A549 (cell line): ENCODE measurements around the gene ZBTB16. TPM values are rescaled to one million over a fixed set of nuclear protein-coding genes. Genes with fewer than 3 reads are reported as not detected.

ENCODE experiments used
- ATAC-seq, 2 experiments: fragments of 200-7000 bp in 1 of 2; fragments of >200 bp in 1 of 2; cut with Nextera tagmentation in 1 of 2; cut with Tn5 transposase in 1 of 2; 3 replicates each; pipeline versions ENCODE4 v1.8.0 to v1.9.1; 2018 to 2020; ENCODE audit warnings: mild to moderate bottlenecking in 1 of 2, moderate library complexity in 1 of 2
- CTCF ChIA-PET: fragments of 300-600 bp; sonication (Branson Sonifier 250); formaldehyde crosslinking; extraction: SDS; loops from one replicate; lab custom pipeline; 2021; ENCODE audit warnings: antibody characterized with exemption, inconsistent platforms; lab: Yijun Ruan, JAX
- POLR2A ChIA-PET: fragments of 350-600 bp; formaldehyde crosslinking; extraction: SDS; loops from one replicate; lab custom pipeline; 2021; ENCODE audit warnings: antibody characterized with exemption, inconsistent platforms; lab: Yijun Ruan, JAX
- DNase-seq, 2 experiments: peaks; one replicate each; pipeline versions ENCODE4 v3.0.0 to v3.0.0-alpha.2; 2011 to 2016; ENCODE audit warnings: low read depth in 1 of 2, low spot score in 1 of 2
- FAIRE-seq: peaks from 2 replicates; lab custom pipeline; 2011; peaks lifted over from hg19 to GRCh38; lab: Jason Lieb, UNC
- H3K27ac ChIP-seq, 2 experiments: fragments of >200 bp; sonication (Bioruptor Twin); formaldehyde crosslinking; 3 replicates each; pipeline ENCODE4 v1.5.1; 2016 to 2017
- H3K4me1 ChIP-seq: fragments of >200 bp; sonication (Bioruptor Twin); formaldehyde crosslinking; 3 replicates; pipeline ENCODE4 v1.6.1; 2016
- H3K4me2 ChIP-seq: fragments of >200 bp; sonication (Bioruptor Twin); formaldehyde crosslinking; 3 replicates; pipeline ENCODE4 v1.6.1; 2016
- H3K4me3 ChIP-seq: fragments of >200 bp; sonication (Bioruptor Twin); formaldehyde crosslinking; 3 replicates; pipeline ENCODE4 v1.5.1; 2016
- H3K9me3 ChIP-seq: fragments of >200 bp; sonication (Bioruptor Twin); formaldehyde crosslinking; 3 replicates; pipeline ENCODE4 v1.6.1; 2016
- BCL3 ChIP-seq: fragments of >200 bp; sonication (Bioruptor Twin); formaldehyde crosslinking; IDR thresholded peaks from 3 replicates; pipeline ENCODE4 v1.6.1; 2016
- CEBPB ChIP-seq, 2 experiments: fragments of >200 bp in 1 of 2; sonication (Bioruptor Twin) in 1 of 2; formaldehyde crosslinking in 1 of 2; IDR thresholded peaks; 2 replicates each; pipeline ENCODE4 v1.6.1; 2012 to 2016
- FOSB ChIP-seq: fragments of 250-450 bp; sonication (Bioruptor Pico); IDR thresholded peaks from 2 replicates; pipeline ENCODE4 v1.5.0; 2020; ENCODE audit warnings: mild to moderate bottlenecking, moderate library complexity
- HOXB5 ChIP-seq: fragments of 250-450 bp; sonication (Bioruptor Pico); IDR thresholded peaks from 2 replicates; pipeline ENCODE4 v1.5.0; 2020; ENCODE audit warnings: mild to moderate bottlenecking, moderate library complexity
- JUNB ChIP-seq: fragments of >200 bp; sonication (Bioruptor Twin); formaldehyde crosslinking; IDR thresholded peaks from 2 replicates; pipeline ENCODE4 v1.6.1; 2016
- MAX ChIP-seq: IDR thresholded peaks from 2 replicates; pipeline ENCODE4 v1.6.1; 2012
- MAZ ChIP-seq: fragments of 150-350 bp; IDR thresholded peaks from 2 replicates; pipeline ENCODE4 v1.6.1; 2014; ENCODE audit warnings: antibody characterized with exemption, low read depth, low read length, borderline replicate concordance
- RAD21 ChIP-seq, 2 experiments: fragments of >200 bp in 1 of 2; sonication (Bioruptor Twin) in 1 of 2; formaldehyde crosslinking in 1 of 2; IDR thresholded peaks in 1 of 2; conservative IDR thresholded peaks in 1 of 2; 2 replicates in 1 of 2; 3 replicates in 1 of 2; pipeline ENCODE4 v1.6.1; 2012 to 2018; ENCODE audit warnings: inconsistent platforms in 1 of 2
- RCOR1 ChIP-seq: fragments of 150-350 bp; IDR thresholded peaks from 2 replicates; pipeline ENCODE4 v1.6.1; 2014; ENCODE audit warnings: antibody characterized with exemption, low read length, low read depth
- SREBF2 ChIP-seq: fragments of 450-650 bp; IDR thresholded peaks from 2 replicates; pipeline ENCODE4 v1.6.1; 2014; ENCODE audit warnings: mild to moderate bottlenecking, moderate library complexity
- TP53 ChIP-seq: fragments of 250-450 bp; sonication (Bioruptor Pico); IDR thresholded peaks from 2 replicates; pipeline ENCODE4 v1.5.0; 2021; ENCODE audit warnings: mild to moderate bottlenecking, moderate library complexity
- WGBS: methylation state at CpG from one replicate; pipeline ENCODE4 v1.1.6; 2017; ENCODE audit errors: missing lambda C conversion rate; 5-methylcytosine and 5-hydroxymethylcytosine counted together
- polyA plus RNA-seq, 4 experiments: library from polyadenylated mRNA; depleted of rRNA in 3 of 4; stranded (reverse); fragments of >200 nt; fragmentation: RNase III in 1 of 4; extraction: RNeasy Plus Mini Kit Qiagen cat#74134 plus additional on column Dnase treatment in 1 of 4; gene quantifications; 2 replicates in 3 of 4; 3 replicates in 1 of 4; pipeline ENCODE4 v1.2.3, GENCODE V29; 2011 to 2017
- TF ChIP-seq, protein P1 (sequence below): fragments of 200-600 bp; sonication (generic); IDR thresholded peaks from 2 replicates; pipeline ENCODE4 v1.6.1; 2016; ENCODE audit warnings: antibody characterized with exemption, mild to moderate bottlenecking, moderate library complexity
- TF ChIP-seq, protein P2 (sequence below): fragments of 450-650 bp; IDR thresholded peaks from 2 replicates; pipeline ENCODE4 v1.6.1; 2014; ENCODE audit warnings: antibody characterized with exemption
- TF ChIP-seq, protein P3 (sequence below): fragments of >200 bp; sonication (Bioruptor Twin); formaldehyde crosslinking; IDR thresholded peaks from 2 replicates; pipeline ENCODE4 v1.6.1; 2016
- TF ChIP-seq, protein P4 (sequence below): fragments of 250-450 bp; sonication (Bioruptor Pico); IDR thresholded peaks from 2 replicates; pipeline ENCODE4 v1.5.0; 2021; ENCODE audit warnings: mild to moderate bottlenecking, moderate library complexity, borderline replicate concordance

ZBTB16 gene
- polyA plus RNA-seq, 2 of the 4 experiments (the other 2 are of a cell fraction), result not detected

DNA sequence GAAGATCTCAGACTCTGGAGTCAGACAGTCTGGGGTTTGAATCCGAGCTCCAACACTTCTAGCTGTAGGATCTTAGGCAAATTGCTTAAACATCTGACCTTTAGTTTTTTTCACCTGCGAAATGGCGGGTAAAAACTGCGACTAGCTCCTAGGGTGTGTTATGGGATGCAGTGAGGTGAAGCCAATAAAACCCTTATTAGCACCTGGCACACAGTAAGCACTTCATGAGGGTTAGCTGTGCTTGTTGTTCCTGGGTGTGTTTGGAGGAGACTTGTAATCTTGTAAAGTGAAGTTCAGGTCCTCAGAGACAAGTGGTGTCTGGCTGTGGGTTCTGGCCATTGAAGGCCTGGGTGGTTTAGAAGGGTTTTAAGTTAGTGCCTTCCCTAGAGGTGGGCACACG lies 68.9 kb downstream of the ZBTB16 start (continued):
- TF ChIP-seq, protein P1, sequence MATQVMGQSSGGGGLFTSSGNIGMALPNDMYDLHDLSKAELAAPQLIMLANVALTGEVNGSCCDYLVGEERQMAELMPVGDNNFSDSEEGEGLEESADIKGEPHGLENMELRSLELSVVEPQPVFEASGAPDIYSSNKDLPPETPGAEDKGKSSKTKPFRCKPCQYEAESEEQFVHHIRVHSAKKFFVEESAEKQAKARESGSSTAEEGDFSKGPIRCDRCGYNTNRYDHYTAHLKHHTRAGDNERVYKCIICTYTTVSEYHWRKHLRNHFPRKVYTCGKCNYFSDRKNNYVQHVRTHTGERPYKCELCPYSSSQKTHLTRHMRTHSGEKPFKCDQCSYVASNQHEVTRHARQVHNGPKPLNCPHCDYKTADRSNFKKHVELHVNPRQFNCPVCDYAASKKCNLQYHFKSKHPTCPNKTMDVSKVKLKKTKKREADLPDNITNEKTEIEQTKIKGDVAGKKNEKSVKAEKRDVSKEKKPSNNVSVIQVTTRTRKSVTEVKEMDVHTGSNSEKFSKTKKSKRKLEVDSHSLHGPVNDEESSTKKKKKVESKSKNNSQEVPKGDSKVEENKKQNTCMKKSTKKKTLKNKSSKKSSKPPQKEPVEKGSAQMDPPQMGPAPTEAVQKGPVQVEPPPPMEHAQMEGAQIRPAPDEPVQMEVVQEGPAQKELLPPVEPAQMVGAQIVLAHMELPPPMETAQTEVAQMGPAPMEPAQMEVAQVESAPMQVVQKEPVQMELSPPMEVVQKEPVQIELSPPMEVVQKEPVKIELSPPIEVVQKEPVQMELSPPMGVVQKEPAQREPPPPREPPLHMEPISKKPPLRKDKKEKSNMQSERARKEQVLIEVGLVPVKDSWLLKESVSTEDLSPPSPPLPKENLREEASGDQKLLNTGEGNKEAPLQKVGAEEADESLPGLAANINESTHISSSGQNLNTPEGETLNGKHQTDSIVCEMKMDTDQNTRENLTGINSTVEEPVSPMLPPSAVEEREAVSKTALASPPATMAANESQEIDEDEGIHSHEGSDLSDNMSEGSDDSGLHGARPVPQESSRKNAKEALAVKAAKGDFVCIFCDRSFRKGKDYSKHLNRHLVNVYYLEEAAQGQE, result no peak
- TF ChIP-seq, protein P2, sequence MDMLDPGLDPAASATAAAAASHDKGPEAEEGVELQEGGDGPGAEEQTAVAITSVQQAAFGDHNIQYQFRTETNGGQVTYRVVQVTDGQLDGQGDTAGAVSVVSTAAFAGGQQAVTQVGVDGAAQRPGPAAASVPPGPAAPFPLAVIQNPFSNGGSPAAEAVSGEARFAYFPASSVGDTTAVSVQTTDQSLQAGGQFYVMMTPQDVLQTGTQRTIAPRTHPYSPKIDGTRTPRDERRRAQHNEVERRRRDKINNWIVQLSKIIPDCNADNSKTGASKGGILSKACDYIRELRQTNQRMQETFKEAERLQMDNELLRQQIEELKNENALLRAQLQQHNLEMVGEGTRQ, result no peak
- TF ChIP-seq, protein P3, sequence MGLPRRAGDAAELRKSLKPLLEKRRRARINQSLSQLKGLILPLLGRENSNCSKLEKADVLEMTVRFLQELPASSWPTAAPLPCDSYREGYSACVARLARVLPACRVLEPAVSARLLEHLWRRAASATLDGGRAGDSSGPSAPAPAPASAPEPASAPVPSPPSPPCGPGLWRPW, result no peak
- TF ChIP-seq, protein P4, sequence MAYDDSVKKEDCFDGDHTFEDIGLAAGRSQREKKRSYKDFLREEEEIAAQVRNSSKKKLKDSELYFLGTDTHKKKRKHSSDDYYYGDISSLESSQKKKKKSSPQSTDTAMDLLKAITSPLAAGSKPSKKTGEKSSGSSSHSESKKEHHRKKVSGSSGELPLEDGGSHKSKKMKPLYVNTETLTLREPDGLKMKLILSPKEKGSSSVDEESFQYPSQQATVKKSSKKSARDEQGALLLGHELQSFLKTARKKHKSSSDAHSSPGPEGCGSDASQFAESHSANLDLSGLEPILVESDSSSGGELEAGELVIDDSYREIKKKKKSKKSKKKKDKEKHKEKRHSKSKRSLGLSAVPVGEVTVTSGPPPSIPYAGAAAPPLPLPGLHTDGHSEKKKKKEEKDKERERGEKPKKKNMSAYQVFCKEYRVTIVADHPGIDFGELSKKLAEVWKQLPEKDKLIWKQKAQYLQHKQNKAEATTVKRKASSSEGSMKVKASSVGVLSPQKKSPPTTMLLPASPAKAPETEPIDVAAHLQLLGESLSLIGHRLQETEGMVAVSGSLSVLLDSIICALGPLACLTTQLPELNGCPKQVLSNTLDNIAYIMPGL (CRISPR knock-in tag), result no peak
- TF ChIP-seq RCOR1, result no peak
- TF ChIP-seq, all 56 proteins: peak for 0

DNA sequence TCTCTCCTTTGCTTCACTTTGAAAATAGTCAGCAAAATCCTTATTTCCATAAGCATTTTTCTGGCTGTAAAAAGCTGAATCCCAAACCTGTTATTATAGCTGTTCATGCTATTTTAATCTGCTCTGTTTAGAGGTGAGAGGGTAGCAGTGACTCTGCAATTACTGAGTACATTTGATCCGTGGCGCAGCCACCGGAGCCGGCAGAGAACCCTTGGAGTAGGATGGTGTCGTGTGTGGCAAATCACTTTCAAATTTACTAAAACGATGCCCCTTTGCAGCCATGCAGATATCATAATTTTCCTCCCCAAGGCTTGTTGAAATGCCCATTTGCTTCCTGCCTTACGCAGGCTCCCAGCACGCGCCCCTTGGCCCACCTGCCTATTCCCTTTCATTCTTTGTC lies 69.6 kb downstream of the ZBTB16 start:
- DNase-seq (no peak), FAIRE-seq (no peak), ATAC-seq (no peak)
- Histone ChIP-seq H3K27ac (no peak overlapping the region), H3K4me3 (no peak overlapping the region), H3K4me2 (no peak overlapping the region), H3K9me3 (no peaks in the 10 kb centered on the region), H3K4me1 (no peaks in the 10 kb centered on the region)
- TF ChIP-seq CEBPB (IDR thresholded peaks at IDR 0.05), result no peak
- TF ChIP-seq SREBF2, result no peak
- no peak for TF ChIP-seq JUNB
- TF ChIP-seq, protein P2, result no peak
- TF ChIP-seq BCL3, result no peak
- TF ChIP-seq RAD21 (conservative IDR thresholded peaks at IDR 0.05 in 1 of 2, IDR thresholded peaks at IDR 0.05 in 1 of 2), result no peak
- no peak for TF ChIP-seq TP53
- no peak for TF ChIP-seq FOSB (CRISPR knock-in tag)
- TF ChIP-seq MAZ, result no peak
- WGBS, result 61% methylated on average over 9 of the region's 9 CpGs
- ChIA-PET POLR2A (no interaction called here), CTCF (no interaction called here)

GRCh38 chr11:114129699-114130098 lies 70.2 kb downstream of the ZBTB16 start:
- Histone ChIP-seq H3K4me3 (no peak overlapping the region), H3K9me3 (no peaks in the 10 kb centered on the region), H3K27ac (no peak overlapping the region), H3K4me1 (no peaks in the 10 kb centered on the region), H3K4me2 (no peak overlapping the region)
- DNase-seq (no peak), ATAC-seq (no peak), FAIRE-seq (no peak)
- ChIA-PET CTCF (no interaction called here), POLR2A (no interaction called here)
- WGBS, result 67% methylated on average over 8 of the region's 8 CpGs
- TF ChIP-seq, protein P4 (CRISPR knock-in tag), result no peak
- TF ChIP-seq TP53 (no peak), MAX (no peak), HOXB5 (CRISPR knock-in tag) (no peak)
- TF ChIP-seq, all 56 proteins: peak for 0
